WTC11 (cell line): ENCODE data around the gene SERPING1. TPM values are rescaled to one million over a fixed set of nuclear protein-coding genes. Genes with fewer than 3 reads are reported as not detected.

Experiments
- ATAC-seq: fragments of 200-7000 bp; cut with Tn5 transposase; 2 replicates; pipeline ENCODE4 v1.10.0; 2021; ENCODE audit warnings: mild to moderate bottlenecking, moderate library complexity
- CTCF ChIA-PET: fragments of 300-600 bp; sonication (Branson Sonifier 250); formaldehyde crosslinking; loops from one replicate; lab custom pipeline; 2021; ENCODE audit warnings: antibody characterized with exemption; lab: Charles Lee
- POLR2A ChIA-PET: fragments of 350-600 bp; sonication (Branson Sonifier 250); formaldehyde crosslinking; loops from one replicate; lab custom pipeline; 2021; ENCODE audit warnings: antibody characterized with exemption; lab: Charles Lee
- DNase-seq: peaks from one replicate; pipeline ENCODE4 v3.0.0; 2021; ENCODE audit warnings: low spot score
- H3K27ac Mint-ChIP-seq: 2 replicates; pipeline ENCODE4 v1.8.0; 2021; ENCODE audit warnings: mixed read lengths
- H3K27me3 Mint-ChIP-seq: 2 replicates; pipeline ENCODE4 v1.8.0; 2021; ENCODE audit warnings: low read depth, mild to moderate bottlenecking, moderate library complexity, mixed read lengths
- H3K36me3 Mint-ChIP-seq: 2 replicates; pipeline ENCODE4 v1.8.0; 2021; ENCODE audit warnings: mixed read lengths
- H3K4me1 Mint-ChIP-seq: 2 replicates; pipeline ENCODE4 v1.8.0; 2022; ENCODE audit warnings: mixed read lengths
- H3K4me3 Mint-ChIP-seq: 2 replicates; pipeline ENCODE4 v1.8.0; 2021; ENCODE audit warnings: mild to moderate bottlenecking, moderate library complexity, mixed read lengths
- H3K9me3 Mint-ChIP-seq: 2 replicates; pipeline ENCODE4 v1.8.0; 2021; ENCODE audit warnings: mixed read lengths
- ATF1 ChIP-seq: sonication (generic); formaldehyde crosslinking; IDR thresholded peaks from 2 replicates; pipeline ENCODE4 v1.8.1; 2023; ENCODE audit warnings: mild to moderate bottlenecking, moderate library complexity, missing genetic modification reagents
- CBFB ChIP-seq: sonication (generic); formaldehyde crosslinking; IDR thresholded peaks from 2 replicates; pipeline ENCODE4 v1.8.1; 2022; ENCODE audit warnings: mild to moderate bottlenecking, low read depth, missing genetic modification reagents
- CREM ChIP-seq: sonication (generic); formaldehyde crosslinking; IDR thresholded peaks from 2 replicates; pipeline ENCODE4 v1.8.1; 2022; ENCODE audit warnings: mild to moderate bottlenecking, missing genetic modification reagents, moderate library complexity
- ETV6 ChIP-seq: sonication (generic); formaldehyde crosslinking; IDR thresholded peaks from 2 replicates; pipeline ENCODE4 v1.8.1; 2022; ENCODE audit warnings: mild to moderate bottlenecking, missing genetic modification reagents
- FOXP1 ChIP-seq: sonication (generic); formaldehyde crosslinking; IDR thresholded peaks from 2 replicates; pipeline ENCODE4 v1.8.0; 2022; ENCODE audit warnings: missing genetic modification reagents, mild to moderate bottlenecking, moderate library complexity, borderline replicate concordance
- JUN ChIP-seq: sonication (generic); formaldehyde crosslinking; IDR thresholded peaks from 2 replicates; pipeline ENCODE4 v1.8.0; 2023; ENCODE audit warnings: mild to moderate bottlenecking, missing genetic modification reagents
- NFATC4 ChIP-seq: fragments of 250-450 bp; sonication (Bioruptor Pico); IDR thresholded peaks from 2 replicates; pipeline ENCODE4 v1.9.0; 2021; ENCODE audit warnings: mild to moderate bottlenecking
- NFE2L1 ChIP-seq: sonication (generic); formaldehyde crosslinking; IDR thresholded peaks from 2 replicates; pipeline ENCODE4 v1.8.1; 2023; ENCODE audit warnings: missing genetic modification reagents
- NFYB ChIP-seq: sonication (generic); formaldehyde crosslinking; conservative IDR thresholded peaks from 2 replicates; pipeline ENCODE4 v1.8.0; 2022; ENCODE audit warnings: low read depth, missing genetic modification reagents
- SMAD4 ChIP-seq: sonication (generic); formaldehyde crosslinking; IDR thresholded peaks from 2 replicates; pipeline ENCODE4 v1.8.0; 2022; ENCODE audit warnings: mild to moderate bottlenecking, missing genetic modification reagents
- SP1 ChIP-seq: sonication (generic); formaldehyde crosslinking; conservative IDR thresholded peaks from 2 replicates; pipeline ENCODE4 v1.8.1; 2022; ENCODE audit warnings: missing genetic modification reagents
- TP53 ChIP-seq: sonication (generic); formaldehyde crosslinking; IDR thresholded peaks from 2 replicates; pipeline ENCODE4 v1.8.1; 2023; ENCODE audit warnings: mild to moderate bottlenecking, missing genetic modification reagents
- ZNF138 ChIP-seq: sonication (generic); formaldehyde crosslinking; conservative IDR thresholded peaks from 2 replicates; pipeline ENCODE4 v1.8.1; 2022; ENCODE audit warnings: mild to moderate bottlenecking, moderate library complexity, missing genetic modification reagents
- total RNA-seq: library from RNA; stranded (reverse); gene quantifications from 3 replicates; pipeline ENCODE4 v1.2.3, GENCODE V29; 2021
- TF ChIP-seq, protein P1 (sequence below): sonication (generic); formaldehyde crosslinking; IDR thresholded peaks from 2 replicates; pipeline ENCODE4 v1.8.0; 2022; ENCODE audit warnings: mild to moderate bottlenecking, missing genetic modification reagents
- TF ChIP-seq, protein P2 (sequence below): fragments of 200-600 bp; IDR thresholded peaks from 2 replicates; pipeline ENCODE4 v1.8.0; 2022; ENCODE audit warnings: antibody characterized with exemption
- TF ChIP-seq, protein P3 (sequence below): sonication (generic); formaldehyde crosslinking; IDR thresholded peaks from 2 replicates; pipeline ENCODE4 v1.8.1; 2022; ENCODE audit warnings: low read depth, missing genetic modification reagents, borderline replicate concordance
- TF ChIP-seq, protein P4 (sequence below): sonication (generic); formaldehyde crosslinking; IDR thresholded peaks from 2 replicates; pipeline ENCODE4 v1.8.0; 2022; ENCODE audit warnings: mild to moderate bottlenecking, missing genetic modification reagents
- TF ChIP-seq, protein P5 (sequence below): sonication (generic); formaldehyde crosslinking; conservative IDR thresholded peaks from 2 replicates; pipeline ENCODE4 v1.8.1; 2022; ENCODE audit warnings: mild to moderate bottlenecking, missing genetic modification reagents

SERPING1 gene
- total RNA-seq, 1 experiment from 2014 or later = 49.1 TPM

DNA sequence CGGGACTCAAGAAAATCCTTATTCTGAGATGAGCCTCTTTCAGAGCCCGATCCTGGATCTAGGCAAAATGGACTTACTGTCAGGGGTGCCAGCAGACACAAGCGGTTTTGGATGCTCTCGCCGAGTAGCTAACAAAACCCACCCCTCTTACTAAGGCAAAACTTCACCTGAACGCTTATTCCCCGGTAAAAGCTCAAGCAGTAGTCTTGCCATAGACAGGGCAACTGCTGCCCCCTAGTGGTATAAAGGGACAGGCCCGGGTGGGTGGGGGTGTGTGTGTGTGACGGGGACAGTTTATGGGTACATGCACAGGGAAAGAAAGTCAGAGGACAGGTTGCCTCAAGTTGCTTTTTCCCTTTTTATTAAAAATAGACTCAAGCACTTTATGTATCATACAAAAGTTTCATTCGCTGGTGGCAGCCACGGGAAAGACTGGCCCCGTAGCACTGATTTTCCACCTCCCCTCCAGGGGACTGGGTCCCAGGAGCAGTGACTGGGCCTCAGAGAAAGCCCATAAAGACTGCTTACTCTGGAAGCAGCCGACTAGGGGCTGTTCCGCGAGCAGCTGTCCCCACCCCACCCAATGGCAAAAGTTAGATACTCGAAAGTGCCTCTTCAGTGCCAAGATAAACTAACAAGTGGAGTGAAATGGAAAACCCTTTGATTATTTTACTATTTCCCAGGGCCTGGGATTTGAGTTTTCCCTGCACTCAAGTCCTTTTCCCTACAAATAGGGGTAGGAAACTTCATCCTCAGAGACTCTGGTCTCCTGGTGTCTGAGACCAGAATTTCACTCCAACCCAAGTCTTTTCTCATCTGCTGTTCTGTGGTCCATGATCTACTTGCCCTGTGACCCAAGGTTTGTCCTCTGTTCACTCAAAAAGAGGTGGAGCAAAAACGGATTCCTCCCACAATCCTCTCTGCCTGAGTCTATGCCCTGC is 47.5 kb downstream of the SERPING1 start:
- peaks cover 94% of the 10 kb centered on the region for H3K4me1 Mint-ChIP-seq
- peak overlapping the region; percentile 80 for H3K4me3 Mint-ChIP-seq
- ChIA-PET POLR2A (interaction anchor here (0.7 to 2.4 kb wide), 11 partner anchors 21 to 153 kb away, joined by 3 to 31 read pairs (median 4); partner anchors contain the start of genes MED19, SERPING1, TMX2 and UBE2L6), CTCF (interaction anchor here (0.6 to 7.6 kb wide), 61 partner anchors 9 to 396 kb away, joined by 3 to 363 read pairs (median 5); partner anchors contain the start of genes CLP1, MED19, RTN4RL2 and SERPING1)
- DNase-seq (peak; percentile 96), ATAC-seq (peak; percentile 32)
- peaks cover 36% of the 10 kb centered on the region for H3K36me3 Mint-ChIP-seq
- peaks cover 14% of the 10 kb centered on the region for H3K27me3 Mint-ChIP-seq
- TF ChIP-seq, protein P1, sequence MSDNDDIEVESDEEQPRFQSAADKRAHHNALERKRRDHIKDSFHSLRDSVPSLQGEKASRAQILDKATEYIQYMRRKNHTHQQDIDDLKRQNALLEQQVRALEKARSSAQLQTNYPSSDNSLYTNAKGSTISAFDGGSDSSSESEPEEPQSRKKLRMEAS = no peak
- TF ChIP-seq, protein P2, sequence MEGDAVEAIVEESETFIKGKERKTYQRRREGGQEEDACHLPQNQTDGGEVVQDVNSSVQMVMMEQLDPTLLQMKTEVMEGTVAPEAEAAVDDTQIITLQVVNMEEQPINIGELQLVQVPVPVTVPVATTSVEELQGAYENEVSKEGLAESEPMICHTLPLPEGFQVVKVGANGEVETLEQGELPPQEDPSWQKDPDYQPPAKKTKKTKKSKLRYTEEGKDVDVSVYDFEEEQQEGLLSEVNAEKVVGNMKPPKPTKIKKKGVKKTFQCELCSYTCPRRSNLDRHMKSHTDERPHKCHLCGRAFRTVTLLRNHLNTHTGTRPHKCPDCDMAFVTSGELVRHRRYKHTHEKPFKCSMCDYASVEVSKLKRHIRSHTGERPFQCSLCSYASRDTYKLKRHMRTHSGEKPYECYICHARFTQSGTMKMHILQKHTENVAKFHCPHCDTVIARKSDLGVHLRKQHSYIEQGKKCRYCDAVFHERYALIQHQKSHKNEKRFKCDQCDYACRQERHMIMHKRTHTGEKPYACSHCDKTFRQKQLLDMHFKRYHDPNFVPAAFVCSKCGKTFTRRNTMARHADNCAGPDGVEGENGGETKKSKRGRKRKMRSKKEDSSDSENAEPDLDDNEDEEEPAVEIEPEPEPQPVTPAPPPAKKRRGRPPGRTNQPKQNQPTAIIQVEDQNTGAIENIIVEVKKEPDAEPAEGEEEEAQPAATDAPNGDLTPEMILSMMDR = peak; percentile 92
- peak overlapping the region; percentile 92 for H3K27ac Mint-ChIP-seq
- H3K9me3 Mint-ChIP-seq = no peaks in the 10 kb centered on the region

DNA sequence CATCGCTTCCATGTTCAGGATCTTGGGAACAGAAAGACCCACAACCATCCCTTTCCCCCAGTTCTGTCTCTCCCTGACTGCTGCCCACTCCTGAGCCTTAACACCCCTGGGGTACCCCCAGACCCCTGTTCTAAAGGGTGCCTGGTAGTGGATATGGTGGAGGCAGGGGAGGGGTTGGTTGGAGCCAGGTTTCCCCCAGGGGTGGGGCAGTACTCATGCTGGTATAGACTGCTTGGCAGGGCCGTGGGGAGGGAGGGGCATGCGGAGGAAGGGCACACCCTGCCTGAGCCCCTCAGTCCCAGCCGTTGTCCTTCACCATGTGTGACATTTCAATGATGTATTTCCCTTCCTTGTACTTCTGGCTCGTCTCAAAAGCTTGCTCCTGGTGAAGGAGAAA is 48.2 kb downstream of the SERPING1 start:
- Mint-ChIP-seq H3K9me3 (no peaks in the 10 kb centered on the region), H3K27ac (peak overlapping the region; percentile 92), H3K4me1 (peaks cover 95% of the 10 kb centered on the region), H3K4me3 (peak overlapping the region; percentile 80), H3K36me3 (peaks cover 30% of the 10 kb centered on the region), H3K27me3 (peaks cover 20% of the 10 kb centered on the region)
- 0 out of 2 replicates have a peak, but pooled peaks have one; percentile 22 for TF ChIP-seq ETV6 (CRISPR knock-in tag)
- 0 out of 2 replicates have a peak, but pooled peaks have one; percentile 33 for TF ChIP-seq TP53
- TF ChIP-seq ZNF138 (CRISPR knock-in tag) = peak; percentile 58; the same call in 1 of the 2 replicates
- no peak for TF ChIP-seq JUN
- 0 out of 2 replicates have a peak, but pooled peaks have one; percentile 50 for TF ChIP-seq ATF1 (CRISPR knock-in tag)
- TF ChIP-seq, protein P3, sequence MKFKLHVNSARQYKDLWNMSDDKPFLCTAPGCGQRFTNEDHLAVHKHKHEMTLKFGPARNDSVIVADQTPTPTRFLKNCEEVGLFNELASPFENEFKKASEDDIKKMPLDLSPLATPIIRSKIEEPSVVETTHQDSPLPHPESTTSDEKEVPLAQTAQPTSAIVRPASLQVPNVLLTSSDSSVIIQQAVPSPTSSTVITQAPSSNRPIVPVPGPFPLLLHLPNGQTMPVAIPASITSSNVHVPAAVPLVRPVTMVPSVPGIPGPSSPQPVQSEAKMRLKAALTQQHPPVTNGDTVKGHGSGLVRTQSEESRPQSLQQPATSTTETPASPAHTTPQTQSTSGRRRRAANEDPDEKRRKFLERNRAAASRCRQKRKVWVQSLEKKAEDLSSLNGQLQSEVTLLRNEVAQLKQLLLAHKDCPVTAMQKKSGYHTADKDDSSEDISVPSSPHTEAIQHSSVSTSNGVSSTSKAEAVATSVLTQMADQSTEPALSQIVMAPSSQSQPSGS (CRISPR knock-in tag) = no peak
- no peak for TF ChIP-seq SMAD4
- TF ChIP-seq, protein P4, sequence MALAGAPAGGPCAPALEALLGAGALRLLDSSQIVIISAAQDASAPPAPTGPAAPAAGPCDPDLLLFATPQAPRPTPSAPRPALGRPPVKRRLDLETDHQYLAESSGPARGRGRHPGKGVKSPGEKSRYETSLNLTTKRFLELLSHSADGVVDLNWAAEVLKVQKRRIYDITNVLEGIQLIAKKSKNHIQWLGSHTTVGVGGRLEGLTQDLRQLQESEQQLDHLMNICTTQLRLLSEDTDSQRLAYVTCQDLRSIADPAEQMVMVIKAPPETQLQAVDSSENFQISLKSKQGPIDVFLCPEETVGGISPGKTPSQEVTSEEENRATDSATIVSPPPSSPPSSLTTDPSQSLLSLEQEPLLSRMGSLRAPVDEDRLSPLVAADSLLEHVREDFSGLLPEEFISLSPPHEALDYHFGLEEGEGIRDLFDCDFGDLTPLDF = no peak
- TF ChIP-seq NFATC4 = no peak
- TF ChIP-seq NFE2L1 (CRISPR knock-in tag) = peak; percentile 26; the same call in 1 of the 2 replicates
- TF ChIP-seq, protein P5, sequence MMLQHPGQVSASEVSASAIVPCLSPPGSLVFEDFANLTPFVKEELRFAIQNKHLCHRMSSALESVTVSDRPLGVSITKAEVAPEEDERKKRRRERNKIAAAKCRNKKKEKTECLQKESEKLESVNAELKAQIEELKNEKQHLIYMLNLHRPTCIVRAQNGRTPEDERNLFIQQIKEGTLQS (CRISPR knock-in tag) = no peak
- TF ChIP-seq CREM (CRISPR knock-in tag) = 0 out of 2 replicates have a peak, but pooled peaks have one; percentile 39
- TF ChIP-seq CBFB (CRISPR knock-in tag) = no peak
- TF ChIP-seq FOXP1 (CRISPR knock-in tag) = 0 out of 2 replicates have a peak, but pooled peaks have one; percentile 55
- TF ChIP-seq SP1 (CRISPR knock-in tag) = 0 out of 2 replicates have a peak, but pooled peaks have one; percentile 25
- TF ChIP-seq NFYB (CRISPR knock-in tag) = no peak
- DNase-seq (peak; percentile 37), ATAC-seq (peak; percentile 3)
- ChIA-PET CTCF (interaction anchor here (1.3 to 7.6 kb wide), 13 partner anchors 11 to 266 kb away, joined by 4 to 363 read pairs (median 13); partner anchors contain the start of genes CLP1, RTN4RL2, SERPING1 and SMTNL1), POLR2A (interaction anchor here (1.0 to 4.2 kb wide), 5 partner anchors 48 to 119 kb away, joined by 3 to 33 read pairs (median 21); partner anchors contain the start of genes SERPING1 and UBE2L6)
